C4-2B (cell line): ENCODE data around the gene ANKEF1.
"Not testable (repeated sequence)": the region's sequence is repeated elsewhere in the genome, so short reads cannot be mapped to it uniquely, and the experiment has no call there.

ENCODE experiments used
- H3K27ac ChIP-seq: fragments of 450-650 bp; 2 replicates; pipeline ENCODE4 v1.5.1; 2017
- CTCF ChIP-seq: fragments of 450-650 bp; conservative IDR thresholded peaks from 2 replicates; pipeline ENCODE4 v1.5.1; 2017; ENCODE audit warnings: mild to moderate bottlenecking
- ZFX ChIP-seq: fragments of 450-650 bp; IDR thresholded peaks from 2 replicates; pipeline ENCODE4 v1.6.1; 2017

Gene ANKEF1

GRCh38 chr20:10007158-10007557 is 27.6 kb upstream of the ANKEF1 start:
- H3K27ac ChIP-seq, result no peak overlapping the region
- TF ChIP-seq ZFX (no peak), CTCF (no peak)

GRCh38 chr20:10007747-10008146 is 27.0 kb upstream of the ANKEF1 start:
- H3K27ac ChIP-seq, result no peak overlapping the region
- no peak for TF ChIP-seq CTCF
- no peak for TF ChIP-seq ZFX

GRCh38 chr20:10012464-10012863 is 22.3 kb upstream of the ANKEF1 start:
- no peak for TF ChIP-seq CTCF
- no peak for TF ChIP-seq ZFX
- H3K27ac ChIP-seq, result no peak overlapping the region

- no peak for TF ChIP-seq ZFX
- no peak for TF ChIP-seq CTCF
- no peak overlapping the region for H3K27ac ChIP-seq
Observed at GRCh38 chr20:10014431-10014830, 20.4 kb upstream of the ANKEF1 start.

GRCh38 chr20:10020937-10021336 is 13.8 kb upstream of the ANKEF1 start:
- TF ChIP-seq CTCF (no peak), ZFX (no peak)

GRCh38 chr20:10022625-10023024 is 12.2 kb upstream of the ANKEF1 start:
- TF ChIP-seq ZFX (no peak), CTCF (no peak)
- no peak overlapping the region for H3K27ac ChIP-seq

More at GRCh38 chr20:10020937-10021336, 13.8 kb upstream of the ANKEF1 start:
- no peak overlapping the region for H3K27ac ChIP-seq

GRCh38 chr20:10023911-10024310 is 10.9 kb upstream of the ANKEF1 start:
- no peak for TF ChIP-seq CTCF
- TF ChIP-seq ZFX, result no peak
- H3K27ac ChIP-seq, result no peak overlapping the region

GRCh38 chr20:10031451-10032215 is 3.2 kb upstream of the ANKEF1 start:
- H3K27ac ChIP-seq, result not testable (repeated sequence)

- H3K27ac ChIP-seq, result not testable (repeated sequence)
Observed at GRCh38 chr20:10032269-10032668, 2.5 kb upstream of the ANKEF1 start.
